ENCODE data around the gene LSM14A.

The LSM14A gene

GRCh38 chr19:34254698-34255432, 82.6 kb downstream of the LSM14A start:
- DNase-seq (ENCODE audit: low read depth in 3 of 3), result peak in 1 of 3 experiments; percentile 24

- no peak for DNase-seq (ENCODE audit: low read depth in 3 of 3)
These were observed 83.2 kb downstream of the LSM14A start for GRCh38 chr19:34255546-34255945.

GRCh38 chr19:34256835-34257558, 84.7 kb downstream of the LSM14A start:
- DNase-seq (ENCODE audit: low read depth in 3 of 3), result no peak

DNA sequence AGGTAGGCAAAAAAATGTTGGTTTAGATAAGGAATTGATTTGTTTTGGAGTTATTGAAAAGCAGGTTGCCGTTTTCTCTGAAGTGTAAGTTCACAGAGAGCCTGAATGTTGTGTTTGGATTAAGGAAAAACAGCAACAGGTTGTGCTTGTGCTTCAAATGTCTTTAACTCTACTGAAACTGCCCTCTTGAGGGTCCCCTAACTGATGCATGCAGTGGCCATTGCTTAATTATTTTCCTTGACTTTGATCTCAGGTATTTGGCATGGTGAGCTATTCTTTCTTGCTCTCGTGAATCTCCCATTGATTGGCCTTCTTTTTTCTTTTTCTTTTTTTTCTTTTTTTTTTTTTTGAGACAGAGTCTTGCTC, 85.2 kb downstream of the LSM14A start:
- DNase-seq (ENCODE audit: low read depth in 3 of 3), result no peak

- DNase-seq (ENCODE audit: low read depth in 3 of 3), result no peak
These were observed 87.2 kb downstream of the LSM14A start for GRCh38 chr19:34259367-34260095.

DNA sequence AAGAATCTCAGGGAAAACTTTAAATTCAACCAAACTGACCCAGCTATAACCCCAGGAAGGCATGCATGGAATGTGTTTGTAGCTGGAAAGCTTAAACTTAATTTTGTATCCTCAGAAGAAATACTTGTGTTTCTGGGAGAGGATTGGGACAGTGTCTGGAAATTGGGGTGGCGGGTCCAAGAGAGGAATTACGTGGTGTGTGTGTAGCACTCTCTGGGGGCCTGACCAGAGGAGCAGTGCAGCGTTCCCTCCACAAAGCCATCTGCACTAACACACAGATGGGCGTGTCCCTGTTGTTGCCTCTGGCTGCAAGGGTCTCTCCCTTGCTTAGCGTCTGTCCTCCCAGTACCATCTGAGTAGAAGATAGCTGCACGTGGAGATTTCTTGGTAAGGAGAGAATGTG, 88.5 kb downstream of the LSM14A start:
- DNase-seq (ENCODE audit: low read depth in 3 of 3), result no peak

- no peak for DNase-seq (ENCODE audit: low read depth in 3 of 3)
These were observed 89.2 kb downstream of the LSM14A start for GRCh38 chr19:34261334-34262109.

- DNase-seq (ENCODE audit: low read depth in 3 of 3), result no peak
These were observed 91.5 kb downstream of the LSM14A start for GRCh38 chr19:34263745-34264237.

DNA sequence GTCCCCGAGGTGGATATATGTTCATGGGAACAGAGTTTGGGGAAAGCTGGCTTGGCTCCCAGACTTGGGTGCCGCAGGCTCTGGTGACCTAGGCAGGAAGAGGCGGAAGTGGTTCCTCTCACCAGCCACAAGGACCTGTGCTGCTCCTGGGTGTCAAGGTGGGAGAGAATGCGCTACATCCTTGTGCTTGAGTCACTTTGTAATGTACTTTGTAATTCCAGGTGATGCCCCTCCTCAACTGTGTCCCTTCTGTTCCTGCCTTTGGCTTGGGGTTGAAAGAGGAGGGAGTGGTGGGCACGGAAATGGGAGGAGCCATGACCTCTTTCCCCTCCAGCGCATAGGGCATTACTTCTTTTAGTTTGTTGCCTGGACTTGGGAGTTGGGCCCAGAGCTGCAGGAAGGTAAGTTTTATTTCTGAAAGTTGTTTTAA, 92.9 kb downstream of the LSM14A start:
- no peak for DNase-seq (ENCODE audit: low read depth in 3 of 3)

DNA sequence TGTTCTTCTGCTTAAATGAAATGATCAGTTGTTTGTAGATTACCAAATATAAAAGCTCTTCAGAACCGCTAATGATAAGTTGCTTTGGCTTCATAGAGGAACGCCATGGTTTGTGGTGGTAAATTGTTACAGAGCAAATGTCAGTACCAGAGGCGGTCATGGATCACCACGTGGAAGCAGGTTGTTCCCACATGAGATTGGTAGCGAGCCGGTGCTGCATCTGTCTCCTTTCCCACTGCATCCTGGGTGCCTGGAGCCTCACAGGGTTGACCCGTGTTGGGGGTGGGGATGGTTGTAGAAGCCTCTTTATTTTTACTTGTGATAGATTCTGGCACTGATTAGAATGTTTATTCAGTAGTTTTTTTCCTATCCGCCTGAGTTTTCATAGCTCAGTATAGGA, 96.8 kb downstream of the LSM14A start:
- no peak for DNase-seq (ENCODE audit: low read depth in 3 of 3)

- DNase-seq (ENCODE audit: low read depth in 3 of 3), result no peak
These were observed 97.2 kb downstream of the LSM14A start for GRCh38 chr19:34269489-34269888.

DNA sequence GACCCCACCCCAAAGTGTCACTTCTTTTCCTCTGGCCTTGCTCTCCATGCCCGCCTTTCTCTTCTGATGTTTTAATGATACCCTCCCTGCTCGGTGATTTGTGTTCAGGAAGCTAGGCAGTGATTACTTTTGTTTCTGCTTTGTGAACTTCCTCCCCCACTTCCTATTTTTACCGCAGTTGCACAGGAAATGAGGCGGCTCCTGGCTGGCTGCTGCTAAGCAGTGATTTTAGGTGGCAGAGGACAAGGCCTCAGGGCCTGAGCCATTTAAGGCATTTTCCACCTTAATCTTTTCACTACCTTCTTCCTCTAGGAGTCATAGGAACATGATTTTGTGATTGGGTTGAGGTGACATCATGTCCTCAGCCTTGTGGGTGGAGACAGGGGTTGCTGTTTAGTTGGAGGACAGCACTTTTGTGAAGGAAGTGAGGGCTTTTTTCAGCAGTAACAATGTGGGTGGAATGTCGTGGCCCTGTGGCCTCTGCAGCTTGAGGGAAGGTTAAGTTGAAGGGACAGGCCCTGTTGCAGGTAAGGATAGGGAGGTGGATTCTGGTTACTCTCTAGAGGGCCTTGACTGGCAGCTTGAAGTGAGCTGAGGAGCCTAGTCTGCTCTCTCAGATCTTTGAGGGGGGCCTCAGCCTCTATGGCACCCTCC, 97.8 kb downstream of the LSM14A start:
- peak; percentile 14 to 52 (median 40) for DNase-seq (ENCODE audit: low read depth in 3 of 3)

GRCh38 chr19:34273121-34273520, 100.8 kb downstream of the LSM14A start:
- no peak for DNase-seq (ENCODE audit: low read depth in 3 of 3)

GRCh38 chr19:34274284-34274826, 102.1 kb downstream of the LSM14A start:
- DNase-seq (ENCODE audit: low read depth in 3 of 3), result no peak

DNA sequence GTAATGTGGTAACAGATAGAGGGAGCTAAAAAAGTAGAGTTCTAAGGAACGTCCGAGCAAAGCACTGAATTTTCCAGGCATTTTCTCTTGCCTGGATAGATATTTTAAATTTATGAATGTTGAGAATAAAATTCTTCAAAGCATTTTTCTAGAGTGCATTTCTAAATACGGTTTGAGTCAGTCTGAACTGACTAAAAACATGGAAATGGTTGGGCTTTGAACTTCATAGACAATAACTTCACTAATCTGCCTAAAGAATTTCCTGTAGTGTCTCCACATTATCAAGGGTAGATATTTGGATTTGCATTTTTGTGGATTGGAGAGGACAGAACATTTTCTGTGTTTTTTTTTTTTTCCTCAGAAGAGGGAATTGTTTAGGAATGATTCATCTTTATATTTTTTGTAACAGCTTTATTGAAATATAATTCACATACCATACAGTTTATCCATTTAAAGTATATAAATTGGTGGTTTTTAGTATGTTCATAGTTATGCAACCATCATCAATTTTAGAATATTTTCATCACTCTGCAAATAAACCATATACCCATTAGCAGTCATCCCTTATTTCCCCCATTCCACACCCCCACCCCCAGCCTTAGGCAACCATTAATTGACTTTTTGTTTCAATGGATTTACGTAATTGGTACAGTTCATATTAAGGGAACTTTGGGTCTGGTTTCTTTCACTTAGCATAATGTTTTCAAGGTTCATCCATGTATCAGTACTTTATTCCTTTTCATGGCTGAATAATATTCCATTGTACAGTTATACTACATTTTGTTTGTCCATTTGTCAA, 102.7 kb downstream of the LSM14A start:
- DNase-seq (ENCODE audit: low read depth in 3 of 3), result no peak

- DNase-seq (ENCODE audit: low read depth in 3 of 3), result no peak
These were observed 103.4 kb downstream of the LSM14A start for GRCh38 chr19:34275705-34276104.

DNA sequence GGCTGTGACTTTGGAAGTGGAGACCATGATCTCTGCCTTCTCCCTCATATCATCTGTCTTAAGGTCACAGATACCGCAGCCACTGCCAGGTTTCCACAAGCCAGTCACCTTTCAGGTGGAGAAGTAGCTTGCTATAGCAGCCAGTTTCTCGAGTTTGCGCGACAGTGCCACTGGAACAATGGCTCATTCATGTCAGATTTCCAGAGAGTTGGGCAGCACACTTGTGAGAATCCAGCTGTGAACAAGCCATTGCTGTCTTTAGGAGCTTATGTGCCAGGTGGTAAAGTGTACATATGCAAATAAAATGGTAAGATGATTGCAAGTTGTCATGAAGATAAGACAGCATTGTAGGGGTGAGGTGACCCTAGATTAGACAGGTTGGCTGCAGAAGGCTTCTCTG, 104.3 kb downstream of the LSM14A start:
- no peak for DNase-seq (ENCODE audit: low read depth in 3 of 3)

- no peak for DNase-seq (ENCODE audit: low read depth in 3 of 3)
These were observed 104.9 kb downstream of the LSM14A start for GRCh38 chr19:34277244-34277643.

DNA sequence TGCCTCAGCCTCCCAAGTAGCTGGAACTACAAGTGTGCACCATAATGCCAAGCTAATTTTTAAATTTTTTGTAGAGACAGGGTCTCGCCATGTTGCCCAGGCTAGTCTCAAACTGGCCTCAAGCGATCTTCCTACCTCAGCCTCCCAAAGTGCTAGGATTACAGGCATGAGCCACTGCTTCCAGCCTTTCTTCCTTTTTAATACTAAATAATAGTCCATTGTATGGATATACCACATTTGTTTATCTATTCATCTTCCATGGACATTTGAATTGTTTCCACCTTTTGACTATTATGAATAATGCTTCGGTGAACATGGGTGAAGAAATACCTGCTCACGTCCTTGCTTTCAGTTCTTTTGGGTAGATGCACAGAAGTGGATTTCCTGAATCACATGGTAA, 106.5 kb downstream of the LSM14A start:
- no peak for DNase-seq (ENCODE audit: low read depth in 3 of 3)
